ENCODE data around the gene SPATA7.
A peak's percentile ranks its signal among the peaks of the same experiment; 100 is the strongest.
"Not testable (repeated sequence)": the region's sequence is repeated elsewhere in the genome, so short reads cannot be mapped to it uniquely, and the experiment has no call there.

SPATA7 gene

GRCh38 chr14:88379706-88380343, 5.6 kb upstream of the SPATA7 start:
- 67% methylated on average over 4 of the region's 5 CpGs for WGBS
- Histone ChIP-seq H3K4me2 (ENCODE audit: low read length, poor library complexity, severe bottlenecking) (no peak overlapping the region), H2BK120ac (ENCODE audit: low read depth, low read length) (no peak overlapping the region), H3K14ac (ENCODE audit: low read length in 2 of 2) (no peak overlapping the region), H3K4me1 (ENCODE audit: control insufficient read depth, insufficient read depth, low read depth, low read length) (no peaks in the 10 kb centered on the region), H3K23ac (ENCODE audit: low read length in 2 of 2) (no peak overlapping the region), H2BK12ac (ENCODE audit: low read length in 2 of 2) (no peak overlapping the region), H3K18ac (ENCODE audit: low read depth in 1 of 2, low read length in 2 of 2) (no peak overlapping the region), H3K79me1 (replicated peaks; ENCODE audit: low read length, poor library complexity, severe bottlenecking) (no peaks in the 10 kb centered on the region), H3K4me3 (ENCODE audit: insufficient read depth in 1 of 2, low read depth in 1 of 2, low read length in 2 of 2) (no peak overlapping the region), H2AK5ac (ENCODE audit: low read length, severe bottlenecking) (no peak overlapping the region), H3K36me3 (ENCODE audit: control insufficient read depth in 1 of 2, insufficient read depth in 2 of 2, low read depth in 1 of 2, low read length in 2 of 2) (no peaks in the 10 kb centered on the region), H4K8ac (ENCODE audit: low read length) (peak overlapping the region; percentile 23), H2AFZ (ENCODE audit: low read depth, low read length) (no peak overlapping the region), H3K27me3 (ENCODE audit: control insufficient read depth in 1 of 2, insufficient read depth in 1 of 2, low read length in 2 of 2) (peaks cover 0 to 5% of the 10 kb centered on the region in 2 experiments), H3K9ac (ENCODE audit: low read length) (no peak overlapping the region), H3K9me3 (ENCODE audit: control insufficient read depth, low read length) (peaks cover 3% of the 10 kb centered on the region), H3K27ac (ENCODE audit: low read length, poor library complexity, severe bottlenecking) (no peak overlapping the region), H2BK5ac (ENCODE audit: low read depth, low read length, poor library complexity, severe bottlenecking) (no peak overlapping the region), H4K91ac (ENCODE audit: low read length) (no peak overlapping the region), H2BK15ac (ENCODE audit: low read depth, poor library complexity, severe bottlenecking) (no peak overlapping the region), H3K4ac (ENCODE audit: low read depth in 1 of 2, low read length in 2 of 2) (no peak overlapping the region)
- DNase-seq = no peak

- H3K4me2 ChIP-seq (ENCODE audit: low read length, poor library complexity, severe bottlenecking) = no peak overlapping the region
- H3K27ac ChIP-seq (ENCODE audit: low read length, poor library complexity, severe bottlenecking) = no peak overlapping the region
- no peaks in the 10 kb centered on the region for H3K36me3 ChIP-seq (ENCODE audit: control insufficient read depth in 1 of 2, insufficient read depth in 2 of 2, low read depth in 1 of 2, low read length in 2 of 2)
- H3K9ac ChIP-seq (ENCODE audit: low read length) = no peak overlapping the region
- H2AFZ ChIP-seq (ENCODE audit: low read depth, low read length) = no peak overlapping the region
- H3K14ac ChIP-seq (ENCODE audit: low read length in 2 of 2) = no peak overlapping the region
- H2BK120ac ChIP-seq (ENCODE audit: low read depth, low read length) = no peak overlapping the region
- H3K27me3 ChIP-seq (ENCODE audit: control insufficient read depth in 1 of 2, insufficient read depth in 1 of 2, low read length in 2 of 2) = peaks cover 0 to 5% of the 10 kb centered on the region in 2 experiments
- H3K79me1 ChIP-seq (replicated peaks; ENCODE audit: low read length, poor library complexity, severe bottlenecking) = no peaks in the 10 kb centered on the region
- H2AK5ac ChIP-seq (ENCODE audit: low read length, severe bottlenecking) = no peak overlapping the region
- H3K18ac ChIP-seq (ENCODE audit: low read depth in 1 of 2, low read length in 2 of 2) = no peak overlapping the region
- no peak overlapping the region for H3K23ac ChIP-seq (ENCODE audit: low read length in 2 of 2)
- no peak overlapping the region for H3K4me3 ChIP-seq (ENCODE audit: insufficient read depth in 1 of 2, low read depth in 1 of 2, low read length in 2 of 2)
- H4K91ac ChIP-seq (ENCODE audit: low read length) = no peak overlapping the region
- H3K9me3 ChIP-seq (ENCODE audit: control insufficient read depth, low read length) = peaks cover 3% of the 10 kb centered on the region
- H3K4me1 ChIP-seq (ENCODE audit: control insufficient read depth, insufficient read depth, low read depth, low read length) = no peaks in the 10 kb centered on the region
- H2BK12ac ChIP-seq (ENCODE audit: low read length in 2 of 2) = no peak overlapping the region
- H3K4ac ChIP-seq (ENCODE audit: low read depth in 1 of 2, low read length in 2 of 2) = no peak overlapping the region
- WGBS = 100% methylated on average over 1 of the region's 3 CpGs
- no peak overlapping the region for H2BK15ac ChIP-seq (ENCODE audit: low read depth, poor library complexity, severe bottlenecking)
- no peak for DNase-seq
- no peak overlapping the region for H2BK5ac ChIP-seq (ENCODE audit: low read depth, low read length, poor library complexity, severe bottlenecking)
- H4K8ac ChIP-seq (ENCODE audit: low read length) = no peak overlapping the region
These were observed 5.1 kb upstream of the SPATA7 start for GRCh38 chr14:88380405-88380804.

GRCh38 chr14:88381634-88382033, 3.8 kb upstream of the SPATA7 start:
- H4K91ac ChIP-seq (ENCODE audit: low read length); H3K36me3 ChIP-seq (ENCODE audit: control insufficient read depth in 1 of 2, insufficient read depth in 2 of 2, low read depth in 1 of 2, low read length in 2 of 2); H3K14ac ChIP-seq (ENCODE audit: low read length in 2 of 2); H3K4me2 ChIP-seq (ENCODE audit: low read length, poor library complexity, severe bottlenecking); H2BK5ac ChIP-seq (ENCODE audit: low read depth, low read length, poor library complexity, severe bottlenecking); H3K27me3 ChIP-seq (ENCODE audit: control insufficient read depth in 1 of 2, insufficient read depth in 1 of 2, low read length in 2 of 2); H3K18ac ChIP-seq (ENCODE audit: low read depth in 1 of 2, low read length in 2 of 2); H2BK120ac ChIP-seq (ENCODE audit: low read depth, low read length); H3K9ac ChIP-seq (ENCODE audit: low read length); H2BK15ac ChIP-seq (ENCODE audit: low read depth, poor library complexity, severe bottlenecking); H2AFZ ChIP-seq (ENCODE audit: low read depth, low read length); H2BK12ac ChIP-seq (ENCODE audit: low read length in 2 of 2); DNase-seq; H4K8ac ChIP-seq (ENCODE audit: low read length); H3K9me3 ChIP-seq (ENCODE audit: control insufficient read depth, low read length); H3K4ac ChIP-seq (ENCODE audit: low read depth in 1 of 2, low read length in 2 of 2); H2AK5ac ChIP-seq (ENCODE audit: low read length, severe bottlenecking); H3K27ac ChIP-seq (ENCODE audit: low read length, poor library complexity, severe bottlenecking); H3K4me3 ChIP-seq (ENCODE audit: insufficient read depth in 1 of 2, low read depth in 1 of 2, low read length in 2 of 2); H3K23ac ChIP-seq (ENCODE audit: low read length in 2 of 2); H3K4me1 ChIP-seq (ENCODE audit: control insufficient read depth, insufficient read depth, low read depth, low read length); H3K79me1 ChIP-seq (replicated peaks; ENCODE audit: low read length, poor library complexity, severe bottlenecking): not testable (repeated sequence)
- WGBS = 96% methylated on average over 8 of the region's 12 CpGs

- Histone ChIP-seq H3K79me1 (replicated peaks; ENCODE audit: low read length, poor library complexity, severe bottlenecking) (peaks cover 11% of the 10 kb centered on the region), H3K4me1 (ENCODE audit: control insufficient read depth, insufficient read depth, low read depth, low read length) (no peaks in the 10 kb centered on the region), H2BK15ac (ENCODE audit: low read depth, poor library complexity, severe bottlenecking) (no peak overlapping the region), H2BK5ac (ENCODE audit: low read depth, low read length, poor library complexity, severe bottlenecking) (no peak overlapping the region), H3K4me2 (ENCODE audit: low read length, poor library complexity, severe bottlenecking) (peak overlapping the region; percentile 75), H3K9me3 (ENCODE audit: control insufficient read depth, low read length) (no peaks in the 10 kb centered on the region), H3K9ac (ENCODE audit: low read length) (peak overlapping the region; percentile 95), H2BK120ac (ENCODE audit: low read depth, low read length) (no peak overlapping the region), H3K14ac (ENCODE audit: low read length in 2 of 2) (no peak overlapping the region), H3K27me3 (ENCODE audit: control insufficient read depth in 1 of 2, insufficient read depth in 1 of 2, low read length in 2 of 2) (peaks cover 0 to 5% of the 10 kb centered on the region in 2 experiments), H3K23ac (ENCODE audit: low read length in 2 of 2) (no peak overlapping the region), H4K8ac (ENCODE audit: low read length) (peak overlapping the region; percentile 21), H2BK12ac (ENCODE audit: low read length in 2 of 2) (no peak overlapping the region), H4K91ac (ENCODE audit: low read length) (no peak overlapping the region), H3K36me3 (ENCODE audit: control insufficient read depth in 1 of 2, insufficient read depth in 2 of 2, low read depth in 1 of 2, low read length in 2 of 2) (no peaks in the 10 kb centered on the region), H3K4me3 (ENCODE audit: insufficient read depth in 1 of 2, low read depth in 1 of 2, low read length in 2 of 2) (peak overlapping the region in 1 of 2 experiments; percentile 99), H3K18ac (ENCODE audit: low read depth in 1 of 2, low read length in 2 of 2) (no peak overlapping the region), H3K4ac (ENCODE audit: low read depth in 1 of 2, low read length in 2 of 2) (no peak overlapping the region), H2AFZ (ENCODE audit: low read depth, low read length) (no peak overlapping the region), H2AK5ac (ENCODE audit: low read length, severe bottlenecking) (no peak overlapping the region), H3K27ac (ENCODE audit: low read length, poor library complexity, severe bottlenecking) (no peak overlapping the region)
- 39% methylated on average over 3 of the region's 3 CpGs for WGBS
- peak; percentile 19 for DNase-seq
These were observed 739 bp upstream of the SPATA7 start for GRCh38 chr14:88384718-88385117.

Data from mesenchymal stem cell (in vitro differentiated cells and primary cell).